ENCODE data around the gene ADAMTSL3.

GRCh38 chr15:83690676-83691075 lies 36.8 kb downstream of the ADAMTSL3 start:
- TF ChIP-seq CTCF (IDR thresholded peaks at IDR 0.05; ENCODE audit: low read depth, low read length, poor library complexity, severe bottlenecking) (no peak), EZH2phosphoT487 (IDR thresholded peaks at IDR 0.05; ENCODE audit: borderline replicate concordance, low read length) (no peak)
